ENCODE data around the gene HS1BP3.

The HS1BP3 gene

GRCh38 chr2:20604401-20604911 lies 46.4 kb downstream of the HS1BP3 start:
- H3K27me3 ChIP-seq (ENCODE audit: control insufficient read depth, low read length), result peaks cover 33% of the 10 kb centered on the region
- 0 out of 2 replicates have a peak, but pooled peaks cover 5% of the 10 kb centered on the region for H4K20me1 ChIP-seq (ENCODE audit: control insufficient read depth, insufficient read depth, low read depth, low read length)
- H3K4me3 ChIP-seq (ENCODE audit: low read length), result no peak overlapping the region
- no peak overlapping the region for H3K4me2 ChIP-seq (ENCODE audit: low read length)
- H3F3A ChIP-seq (ENCODE audit: control insufficient read depth, insufficient read depth), result 0 out of 2 replicates have a peak, but pooled peaks cover 3% of the 10 kb centered on the region
- H3K4me1 ChIP-seq (ENCODE audit: control insufficient read depth, low read length), result no peaks in the 10 kb centered on the region
- no peak overlapping the region for H3K27ac ChIP-seq (ENCODE audit: low read depth, low read length)
- H3K36me3 ChIP-seq (ENCODE audit: control insufficient read depth, low read length), result no peaks in the 10 kb centered on the region
- TF ChIP-seq EZH2phosphoT487 (IDR thresholded peaks at IDR 0.05; ENCODE audit: borderline replicate concordance, low read length), result no peak
- TF ChIP-seq CTCF (IDR thresholded peaks at IDR 0.05; ENCODE audit: low read depth, low read length, poor library complexity, severe bottlenecking), result no peak
- H3K9me3 ChIP-seq (ENCODE audit: control insufficient read depth, insufficient read depth, low read length), result peaks cover 4% of the 10 kb centered on the region; the same call in 1 of the 2 replicates
- H3K79me2 ChIP-seq (ENCODE audit: control insufficient read depth, low read length), result no peaks in the 10 kb centered on the region
- no peaks in the 10 kb centered on the region for H3K9me2 ChIP-seq (replicated peaks; ENCODE audit: control insufficient read depth, low read length)

GRCh38 chr2:20603791-20604190 lies 47.1 kb downstream of the HS1BP3 start:
- no peaks in the 10 kb centered on the region for H3K79me2 ChIP-seq (ENCODE audit: control insufficient read depth, low read length)
- no peaks in the 10 kb centered on the region for H3K4me1 ChIP-seq (ENCODE audit: control insufficient read depth, low read length)
- 0 out of 2 replicates have a peak, but pooled peaks cover 3% of the 10 kb centered on the region for H3F3A ChIP-seq (ENCODE audit: control insufficient read depth, insufficient read depth)
- no peaks in the 10 kb centered on the region for H3K9me2 ChIP-seq (replicated peaks; ENCODE audit: control insufficient read depth, low read length)
- 0 out of 2 replicates have a peak, but pooled peaks cover 5% of the 10 kb centered on the region for H4K20me1 ChIP-seq (ENCODE audit: control insufficient read depth, insufficient read depth, low read depth, low read length)
- H3K27me3 ChIP-seq (ENCODE audit: control insufficient read depth, low read length), result peaks cover 35% of the 10 kb centered on the region
- peaks cover 4% of the 10 kb centered on the region; the same call in 1 of the 2 replicates for H3K9me3 ChIP-seq (ENCODE audit: control insufficient read depth, insufficient read depth, low read length)
- H3K4me2 ChIP-seq (ENCODE audit: low read length), result no peak overlapping the region
- no peaks in the 10 kb centered on the region for H3K36me3 ChIP-seq (ENCODE audit: control insufficient read depth, low read length)
- no peak overlapping the region for H3K27ac ChIP-seq (ENCODE audit: low read depth, low read length)
- TF ChIP-seq CTCF (IDR thresholded peaks at IDR 0.05; ENCODE audit: low read depth, low read length, poor library complexity, severe bottlenecking) (no peak), EZH2phosphoT487 (IDR thresholded peaks at IDR 0.05; ENCODE audit: borderline replicate concordance, low read length) (no peak)
- no peak overlapping the region for H3K4me3 ChIP-seq (ENCODE audit: low read length)

GRCh38 chr2:20602803-20603202 lies 48.1 kb downstream of the HS1BP3 start:
- Histone ChIP-seq H3K4me1 (ENCODE audit: control insufficient read depth, low read length) (no peaks in the 10 kb centered on the region), H3K27ac (ENCODE audit: low read depth, low read length) (no peak overlapping the region), H3F3A (ENCODE audit: control insufficient read depth, insufficient read depth) (0 out of 2 replicates have a peak, but pooled peaks cover 3% of the 10 kb centered on the region), H3K79me2 (ENCODE audit: control insufficient read depth, low read length) (no peaks in the 10 kb centered on the region), H3K27me3 (ENCODE audit: control insufficient read depth, low read length) (peaks cover 36% of the 10 kb centered on the region), H3K4me3 (ENCODE audit: low read length) (no peak overlapping the region), H3K4me2 (ENCODE audit: low read length) (no peak overlapping the region), H4K20me1 (ENCODE audit: control insufficient read depth, insufficient read depth, low read depth, low read length) (0 out of 2 replicates have a peak, but pooled peaks cover 5% of the 10 kb centered on the region), H3K9me3 (ENCODE audit: control insufficient read depth, insufficient read depth, low read length) (peaks cover 4% of the 10 kb centered on the region; the same call in 1 of the 2 replicates), H3K9me2 (replicated peaks; ENCODE audit: control insufficient read depth, low read length) (no peaks in the 10 kb centered on the region), H3K36me3 (ENCODE audit: control insufficient read depth, low read length) (no peaks in the 10 kb centered on the region)
- no peak for TF ChIP-seq EZH2phosphoT487 (IDR thresholded peaks at IDR 0.05; ENCODE audit: borderline replicate concordance, low read length)
- no peak for TF ChIP-seq CTCF (IDR thresholded peaks at IDR 0.05; ENCODE audit: low read depth, low read length, poor library complexity, severe bottlenecking)

Data from DOHH2 (cell line).